Melanocyte of skin (primary cell): ENCODE measurements around the gene MMD. TPM values are rescaled to one million over a fixed set of nuclear protein-coding genes. Genes with fewer than 3 reads are reported as not detected.

Source experiments
- total RNA-seq, 2 donors: library from RNA; depleted of rRNA; stranded (reverse); fragments of >200 nt; gene quantifications; 2 replicates each; pipeline ENCODE4 v1.2.3, GENCODE V29; 2012

MMD gene
- 10 to 100 TPM in 1 of 2 donors, 1 to 10 TPM in 1; 8.6 to 14.3 TPM for total RNA-seq

GRCh38 chr17:55421179-55421934 lies at the start of gene MMD:
Gene MMD, minus strand, starts transcription at chr17:55421835. Its CDS starts 140 bp downstream, at chr17:55421695.

Other genes starting within 250 kb of the MMD start
- under 1 TPM; under 0.01 to 0.34 TPM for gene HLF, start 156.9 kb downstream of the MMD start, total RNA-seq
- not detected for gene SMIM36, start 89.6 kb upstream of the MMD start, total RNA-seq